GM19035 (cell line): ENCODE data around the gene SNORC.
"Not testable (repeated sequence)": the region's sequence is repeated elsewhere in the genome, so short reads cannot be mapped to it uniquely, and the experiment has no call there.

Experiments used
- ATAC-seq: cut with Tn5 transposase; IDR thresholded peaks from one replicate; pipeline ENCODE4 v1.9.1; 2021; ENCODE audit not compliant: unreplicated experiment

SNORC gene

DNA sequence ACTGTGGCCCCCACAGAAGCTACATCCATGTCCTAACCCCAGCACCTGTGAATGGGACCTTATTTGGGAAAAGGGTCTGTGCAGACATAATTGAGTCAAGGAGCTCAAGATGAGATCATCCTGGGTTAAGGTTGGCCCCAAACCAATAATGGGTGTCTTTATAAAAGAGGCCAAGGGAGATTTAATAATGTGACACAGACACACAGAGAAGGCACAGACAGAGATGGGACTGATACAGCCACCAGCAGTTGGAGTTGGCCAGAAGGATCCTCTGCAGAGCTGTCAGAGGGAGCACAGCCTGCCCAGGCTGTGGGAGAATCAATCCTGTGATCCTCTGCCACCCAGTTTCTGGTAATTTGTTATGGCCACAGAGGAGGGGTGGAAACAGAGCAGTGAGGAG is 26.0 kb downstream of the SNORC start:
- ATAC-seq: no peak

- ATAC-seq: no peak
These were observed 26.9 kb downstream of the SNORC start for GRCh38 chr2:232896720-232897597.

GRCh38 chr2:232897598-232898408 is 27.7 kb downstream of the SNORC start:
- no peak for ATAC-seq

DNA sequence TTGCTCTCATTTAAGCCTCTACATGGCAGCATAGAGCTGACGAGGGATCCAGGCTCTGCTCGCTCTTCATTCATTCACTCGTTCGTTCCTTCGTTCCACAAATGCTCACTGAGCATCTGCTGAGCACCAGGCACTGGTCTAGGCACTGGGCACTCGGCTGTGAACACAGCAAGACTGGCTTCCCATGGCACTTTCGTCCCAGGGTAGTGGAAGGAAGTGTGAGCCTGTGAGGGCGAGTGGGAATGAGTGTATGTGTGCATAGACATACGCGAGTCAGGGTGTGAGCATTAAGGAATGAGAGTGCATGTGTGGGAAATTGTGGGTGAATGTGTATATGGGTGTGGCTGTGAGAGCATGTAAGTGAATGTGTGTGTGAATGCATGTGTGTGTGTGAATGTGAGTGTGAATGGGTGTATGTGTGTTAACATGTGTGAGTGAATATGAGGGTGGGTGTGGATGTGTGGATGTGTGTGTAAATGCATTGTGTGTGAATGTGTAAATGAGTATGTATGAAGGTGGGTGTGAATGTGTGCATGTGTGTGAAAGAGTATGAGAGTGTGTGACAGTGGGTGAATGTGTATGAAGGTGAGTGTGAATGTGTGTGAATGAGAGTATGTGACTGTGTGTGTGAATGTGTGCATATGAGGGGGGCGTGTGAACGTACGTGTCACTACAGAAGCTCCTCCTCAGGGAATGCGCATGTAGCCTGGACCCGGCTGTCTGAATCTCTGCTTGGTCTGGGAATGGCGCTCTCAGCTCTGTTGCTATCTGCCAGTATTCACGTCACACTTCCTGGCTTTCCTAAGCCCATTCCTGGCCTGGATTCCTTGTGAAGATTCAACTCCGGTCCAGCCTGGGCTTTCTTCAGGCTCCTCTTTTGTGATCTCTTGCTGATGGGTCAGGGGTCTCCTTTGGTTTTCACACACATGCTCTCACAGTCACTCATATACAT is 28.8 kb downstream of the SNORC start:
- ATAC-seq: no peak

GRCh38 chr2:232900811-232901735 is 31.0 kb downstream of the SNORC start:
- no peak for ATAC-seq

GRCh38 chr2:232901736-232902578 is 31.9 kb downstream of the SNORC start:
- ATAC-seq: no peak

DNA sequence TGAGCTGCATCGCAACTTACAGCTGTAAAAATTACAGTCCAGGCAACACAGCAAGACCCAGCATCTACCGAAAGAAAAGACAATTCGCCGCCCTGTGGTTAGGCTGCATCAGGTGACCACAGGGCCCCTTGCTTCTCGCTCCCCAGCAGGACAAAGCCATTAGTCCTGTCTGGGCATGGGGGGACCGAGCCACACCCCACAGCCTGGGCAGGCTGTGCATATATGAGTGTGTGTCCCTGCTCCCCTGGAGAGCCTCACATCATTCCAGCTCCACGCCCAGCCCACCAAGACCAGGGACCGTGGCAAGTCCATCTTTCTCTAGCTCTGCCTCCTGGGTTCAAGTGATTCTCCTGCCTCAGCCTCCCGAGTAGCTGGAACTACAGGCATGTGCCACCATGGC is 33.9 kb downstream of the SNORC start:
- no peak for ATAC-seq

DNA sequence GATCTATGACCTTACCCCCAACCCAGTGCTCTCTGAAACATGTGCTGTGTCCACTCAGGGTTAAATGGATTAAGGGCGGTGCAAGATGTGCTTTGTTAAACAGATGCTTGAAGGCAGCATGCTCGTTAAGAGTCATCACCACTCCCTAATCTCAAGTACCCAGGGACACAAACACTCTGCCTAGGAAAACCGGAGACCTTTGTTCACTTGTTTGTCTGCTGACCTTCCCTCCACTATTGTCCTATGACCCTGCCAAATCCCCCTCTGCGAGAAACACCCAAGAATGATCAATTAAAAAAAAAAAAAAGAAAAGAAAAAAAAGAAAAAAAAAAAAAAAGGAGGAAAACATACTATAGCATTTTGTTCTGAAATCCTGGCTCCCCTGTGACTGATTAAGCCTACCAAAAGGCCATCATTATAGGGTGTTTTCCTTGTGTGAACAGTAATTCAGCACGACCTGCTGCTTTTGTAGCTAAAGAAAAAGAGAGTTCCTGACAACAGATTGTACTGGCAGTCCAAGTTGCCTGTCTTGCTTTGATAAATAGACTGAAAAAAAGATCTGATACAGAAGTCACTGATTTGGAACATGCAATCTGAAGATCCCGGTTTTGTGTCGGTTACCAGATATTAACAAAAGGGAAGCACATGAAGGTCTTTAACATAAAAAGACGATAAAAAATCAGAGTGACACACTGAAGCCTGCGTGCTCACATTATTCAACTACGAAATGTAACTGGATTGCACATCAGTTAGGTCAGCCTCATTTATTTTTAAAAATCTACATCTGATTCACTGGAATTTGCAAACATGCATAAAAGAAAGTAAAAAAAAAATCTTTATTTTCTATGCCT is 37.0 kb downstream of the SNORC start:
- not testable (repeated sequence) for ATAC-seq

DNA sequence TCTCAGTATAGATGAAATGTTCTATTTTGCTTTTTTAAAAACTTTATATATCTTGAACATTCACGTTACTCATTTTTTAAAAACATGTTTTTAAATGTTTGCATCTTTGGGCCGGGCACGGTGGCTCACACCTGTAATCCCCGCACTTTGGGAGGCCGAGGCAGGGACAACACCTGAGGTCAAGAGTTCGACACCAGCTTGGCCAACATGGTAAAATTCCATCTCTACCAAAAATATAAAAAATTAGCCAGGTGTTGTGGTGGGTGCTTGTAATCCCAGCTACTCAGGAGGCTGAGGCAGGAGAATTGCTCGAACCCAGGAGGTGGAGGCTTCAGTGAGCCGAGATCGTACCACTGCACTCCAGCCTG is 37.6 kb downstream of the SNORC start:
- ATAC-seq: not testable (repeated sequence)

GRCh38 chr2:232908695-232909094 is 38.6 kb downstream of the SNORC start:
- ATAC-seq: no peak

GRCh38 chr2:232910376-232910775 is 40.3 kb downstream of the SNORC start:
- no peak for ATAC-seq

- no peak for ATAC-seq
These were observed 41.7 kb downstream of the SNORC start for GRCh38 chr2:232911712-232912277.

DNA sequence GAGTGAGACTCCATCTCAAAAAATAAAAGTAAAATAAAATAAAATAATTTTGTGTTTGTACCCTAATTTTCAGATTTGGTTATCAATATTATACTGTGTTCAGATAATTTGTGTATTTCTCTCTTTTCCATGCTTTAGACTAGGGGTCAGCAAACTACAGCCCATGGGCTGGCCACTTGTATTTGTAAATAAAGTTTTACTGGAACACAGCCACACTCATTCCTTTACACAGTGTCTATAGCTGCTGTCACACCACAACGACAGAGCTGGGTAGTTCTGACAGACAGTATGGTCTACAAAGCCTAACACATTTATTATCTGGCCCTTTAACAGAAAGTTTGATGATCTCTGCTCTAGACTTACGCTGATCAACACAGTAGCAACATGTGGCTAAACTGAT is 43.8 kb downstream of the SNORC start:
- no peak for ATAC-seq

DNA sequence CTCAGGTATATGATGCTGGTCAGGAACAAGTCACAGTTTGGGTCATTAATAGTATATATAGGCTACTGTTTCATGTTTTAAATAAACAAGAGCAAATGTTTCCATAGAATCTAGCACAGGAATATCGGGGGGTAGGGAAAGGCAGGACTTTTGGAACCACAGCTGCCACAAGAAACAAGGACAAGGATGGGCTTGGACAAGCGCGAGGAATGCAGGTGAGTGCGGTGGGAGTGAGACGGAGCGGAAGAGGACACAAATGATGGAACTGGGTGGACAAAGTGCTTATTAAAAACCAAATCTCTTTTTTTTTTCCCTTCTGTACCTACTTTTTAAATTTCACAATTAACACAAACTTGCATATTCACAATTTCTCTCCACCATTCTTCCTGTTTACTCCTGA is 49.1 kb downstream of the SNORC start:
- no peak for ATAC-seq

DNA sequence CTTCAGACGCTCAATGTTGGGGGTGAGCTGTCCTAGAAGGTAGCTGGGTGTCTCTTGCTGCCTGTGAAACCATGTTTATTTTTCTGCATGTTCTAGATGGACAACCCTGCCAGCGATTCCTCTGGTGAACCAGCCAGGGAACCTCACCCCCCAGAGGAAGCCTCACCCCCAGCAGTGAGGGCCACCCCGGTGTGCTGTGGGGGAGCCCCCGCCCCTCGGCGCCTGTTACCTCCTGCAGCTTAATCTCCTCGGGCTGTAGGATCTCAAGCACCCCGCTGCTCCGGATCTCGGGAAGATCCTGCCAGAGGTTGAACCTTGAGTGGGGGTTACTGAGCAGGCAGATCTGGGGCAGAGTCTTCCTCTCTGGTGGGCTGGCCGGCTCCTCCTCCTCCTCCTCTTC is 50.0 kb downstream of the SNORC start:
- no peak for ATAC-seq

DNA sequence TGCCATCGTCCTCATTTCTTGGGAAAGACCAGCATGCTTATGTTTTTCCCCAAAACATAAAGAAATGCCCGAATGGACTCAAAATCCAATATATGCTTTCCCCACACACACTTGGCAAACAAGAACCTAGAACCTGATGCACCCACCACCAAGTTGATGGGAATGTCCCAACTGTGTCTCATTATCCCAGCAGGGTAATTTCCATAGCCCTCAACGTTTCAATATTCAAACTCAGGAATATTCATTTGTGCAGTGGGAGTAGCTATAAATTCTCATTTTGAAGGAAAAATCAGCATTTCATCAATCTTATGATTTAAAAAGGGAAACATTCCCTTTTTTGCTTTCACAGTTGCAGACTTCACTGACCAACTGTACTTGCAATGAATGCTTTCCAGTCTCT is 50.7 kb downstream of the SNORC start:
- no peak for ATAC-seq

GRCh38 chr2:232924433-232924832 is 54.4 kb downstream of the SNORC start:
- ATAC-seq: no peak
